ENCODE data around the gene EDIL3.
A peak's percentile ranks its signal among the peaks of the same experiment; 100 is the strongest.
"Not testable (repeated sequence)": the region's sequence is repeated elsewhere in the genome, so short reads cannot be mapped to it uniquely, and the experiment has no call there.

EDIL3 gene

GRCh38 chr5:84378961-84379360 is 5.7 kb downstream of the EDIL3 start:
- no peak for FAIRE-seq

DNA sequence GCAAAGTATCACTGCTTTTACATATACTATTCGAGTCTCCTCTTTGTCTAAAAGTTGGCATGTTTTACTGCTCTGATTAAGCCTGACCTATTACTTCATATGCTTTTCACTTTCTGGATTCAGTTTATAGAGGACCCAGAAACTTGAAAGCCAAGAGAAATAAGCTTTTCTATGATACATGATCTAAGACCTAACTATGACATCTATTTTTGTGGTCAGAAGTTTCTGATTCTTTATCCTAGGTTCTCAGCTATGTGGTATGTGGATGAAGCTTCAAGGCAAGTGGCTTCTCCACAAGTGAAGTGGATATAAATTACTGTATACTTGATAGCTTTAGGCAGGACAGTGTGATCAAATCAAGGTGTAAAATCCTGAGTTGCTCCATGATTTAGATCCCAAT is 6.3 kb downstream of the EDIL3 start:
- FAIRE-seq, result no peak

DNA sequence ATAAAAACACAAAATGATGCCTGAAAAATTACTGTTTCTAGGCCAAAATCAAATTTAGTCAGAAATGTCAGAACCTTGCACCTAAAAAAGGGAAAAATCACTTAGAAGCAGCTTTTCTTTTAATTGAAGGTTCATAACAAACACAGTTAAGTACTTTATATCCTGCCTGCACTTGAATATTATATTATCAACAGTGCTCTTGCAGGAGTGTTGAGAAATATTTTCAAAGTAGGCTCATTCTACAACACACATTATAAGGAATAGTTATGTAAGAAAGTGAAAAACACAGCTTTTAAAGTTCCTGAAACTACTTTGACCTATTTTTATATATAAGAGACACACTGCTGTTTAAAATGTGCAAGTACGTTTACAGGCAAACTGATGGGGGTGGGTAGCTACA is 8.3 kb downstream of the EDIL3 start:
- no peak for FAIRE-seq

- no peak for FAIRE-seq
Observed at GRCh38 chr5:84374568-84374967, 10.1 kb downstream of the EDIL3 start.

DNA sequence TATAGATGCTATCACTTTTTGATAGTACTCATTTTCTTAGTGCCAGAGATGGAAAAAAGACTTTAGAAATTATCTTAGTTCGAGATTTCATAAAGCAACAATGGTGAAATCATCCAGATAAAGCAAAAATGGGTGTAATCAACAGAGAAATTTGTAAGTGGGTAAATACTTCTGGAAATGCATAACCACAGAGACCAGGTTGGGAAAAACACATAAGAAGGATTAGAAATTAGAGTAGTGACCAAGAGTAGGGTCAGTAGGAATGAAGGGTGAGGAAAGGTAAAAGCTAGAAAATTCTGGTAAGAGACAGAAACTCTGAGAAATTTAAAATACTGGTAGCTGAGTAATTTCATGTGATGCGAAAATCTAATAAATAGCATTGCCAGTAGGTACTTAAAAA is 11.2 kb downstream of the EDIL3 start:
- no peak for FAIRE-seq

GRCh38 chr5:84372066-84372695 is 12.5 kb downstream of the EDIL3 start:
- peak; percentile 98 for FAIRE-seq

GRCh38 chr5:84370176-84370575 is 14.5 kb downstream of the EDIL3 start:
- FAIRE-seq, result no peak

DNA sequence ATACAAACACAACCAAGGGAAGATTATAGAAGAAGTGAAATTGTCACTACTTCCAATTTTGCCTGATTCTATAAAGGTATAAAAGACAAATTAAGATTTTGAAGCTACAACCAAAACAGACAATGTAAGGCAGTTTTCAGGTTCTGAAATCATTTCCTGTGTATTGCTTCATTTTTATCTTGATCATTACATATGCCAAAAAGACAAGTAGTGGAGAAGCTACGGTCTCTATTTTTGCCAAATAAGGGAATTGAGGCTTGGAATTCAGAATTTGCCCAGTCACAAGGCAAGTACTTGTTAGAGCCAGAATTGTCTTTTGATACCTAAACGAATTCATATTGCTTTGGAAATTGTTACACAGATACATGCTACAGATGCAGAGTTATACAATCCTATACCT is 20.6 kb downstream of the EDIL3 start:
- no peak for FAIRE-seq

DNA sequence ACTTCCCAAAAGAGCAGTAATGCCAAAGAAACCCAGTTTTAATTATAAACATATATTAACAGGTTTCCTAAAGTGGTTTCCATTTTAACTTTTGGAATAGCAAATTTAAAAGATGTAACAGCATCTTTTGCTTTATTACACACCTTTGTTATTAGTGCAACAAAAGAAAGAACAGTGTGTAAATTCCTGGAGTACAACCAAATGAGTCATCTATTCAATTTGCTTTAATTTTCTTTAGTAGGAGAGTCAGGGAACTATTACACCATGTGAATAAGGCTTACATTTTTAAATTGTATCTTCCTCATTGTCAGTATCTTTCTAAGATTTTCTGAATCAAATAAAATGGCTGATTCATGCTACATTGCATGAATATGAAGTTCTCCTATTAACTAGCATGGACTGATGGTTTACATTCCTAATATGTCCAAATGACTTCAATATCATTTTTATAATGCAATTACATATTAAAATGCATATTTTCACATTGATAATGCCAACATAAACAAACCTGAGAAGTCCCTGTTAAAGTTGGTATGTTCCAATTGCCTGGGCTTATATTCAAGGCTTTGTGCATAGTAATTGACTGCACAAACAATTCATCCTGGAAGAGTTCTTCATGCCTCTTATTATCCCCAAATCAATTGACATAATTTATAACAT is 22.5 kb downstream of the EDIL3 start:
- no peak for FAIRE-seq

GRCh38 chr5:84361572-84361971 is 23.1 kb downstream of the EDIL3 start:
- FAIRE-seq, result peak; percentile 35

GRCh38 chr5:84360056-84360455 is 24.6 kb downstream of the EDIL3 start:
- FAIRE-seq, result no peak

- no peak for FAIRE-seq
Observed at GRCh38 chr5:84354101-84354500, 30.6 kb downstream of the EDIL3 start.

GRCh38 chr5:84344788-84345187 is 39.9 kb downstream of the EDIL3 start:
- no peak for FAIRE-seq

DNA sequence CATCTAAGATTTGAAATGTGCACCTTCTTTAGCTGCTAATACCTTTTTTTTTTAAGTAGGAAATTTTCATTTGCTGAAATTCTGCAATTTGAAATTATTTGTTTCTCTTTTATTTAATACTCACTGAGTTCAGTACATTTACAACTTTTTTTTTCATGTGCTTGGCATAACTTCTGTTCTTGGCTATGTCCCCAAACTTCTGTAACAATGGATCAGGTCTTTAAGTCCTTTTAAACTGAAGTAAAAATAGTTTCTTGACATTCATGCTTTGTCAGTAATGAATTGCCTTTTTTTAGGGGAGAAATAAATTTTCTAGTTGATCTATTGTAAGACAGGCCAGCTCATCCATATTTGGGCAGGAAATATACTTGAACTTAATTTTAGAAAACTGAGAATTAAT is 41.5 kb downstream of the EDIL3 start:
- no peak for FAIRE-seq

DNA sequence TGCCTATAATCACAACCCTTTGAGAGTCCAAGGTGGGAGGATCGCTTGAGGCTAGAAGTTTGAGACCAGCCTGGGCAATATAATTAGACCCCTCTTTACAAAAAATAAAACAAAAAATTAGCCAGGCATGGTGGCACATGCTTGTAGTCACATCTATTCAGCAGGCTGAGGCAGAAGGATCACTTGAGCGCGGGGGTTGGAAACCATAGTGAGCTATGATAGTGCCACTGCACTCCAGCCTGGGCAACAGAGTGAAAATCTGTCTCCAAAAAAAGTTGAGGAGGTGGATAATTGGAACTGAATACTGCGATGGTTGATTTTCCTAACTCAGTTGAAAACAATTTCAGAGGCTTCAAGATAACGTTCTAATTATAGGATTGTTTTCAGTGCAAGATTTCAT is 52.6 kb downstream of the EDIL3 start:
- FAIRE-seq, result no peak

DNA sequence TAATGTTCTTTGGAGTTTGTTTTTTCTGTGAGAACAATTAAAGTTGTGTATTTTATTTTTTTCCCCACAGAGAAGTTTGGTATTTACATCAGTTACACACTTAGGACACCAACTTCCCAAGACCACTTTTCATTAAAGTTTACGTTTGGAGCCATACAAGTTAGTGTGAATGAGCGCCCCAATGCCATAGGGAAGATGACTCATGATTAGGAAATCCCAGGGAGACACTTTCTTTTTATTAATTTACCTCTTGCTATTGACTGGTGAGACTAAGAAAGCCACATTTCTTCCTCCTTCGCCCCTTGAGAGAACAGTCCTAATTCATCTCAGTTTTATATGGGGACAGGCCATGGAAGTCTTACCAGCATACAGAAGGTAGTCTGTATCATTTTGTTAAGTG is 57.1 kb downstream of the EDIL3 start:
- FAIRE-seq, result no peak

GRCh38 chr5:84322646-84323045 is 62.0 kb downstream of the EDIL3 start:
- no peak for FAIRE-seq

DNA sequence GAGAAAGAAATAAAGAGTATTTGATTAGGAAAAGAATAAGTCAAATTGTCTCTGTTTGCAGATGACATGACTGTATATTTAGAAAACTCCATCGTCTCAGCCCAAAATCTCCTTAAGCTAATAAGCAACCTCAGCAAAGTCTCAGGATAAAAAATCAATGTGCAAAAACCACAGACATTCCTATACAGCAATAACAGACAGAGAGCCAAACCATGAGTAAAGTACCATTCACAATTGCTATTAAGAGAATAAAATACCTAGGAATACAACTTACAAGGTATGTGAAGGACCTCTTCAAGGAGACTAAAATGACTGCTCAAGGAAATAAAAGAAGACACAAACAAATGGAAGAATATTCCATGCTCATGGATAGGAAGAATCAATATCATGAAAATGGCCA is 66.9 kb downstream of the EDIL3 start:
- FAIRE-seq, result not testable (repeated sequence)

GRCh38 chr5:84312280-84312679 is 72.4 kb downstream of the EDIL3 start:
- not testable (repeated sequence) for FAIRE-seq

- FAIRE-seq, result not testable (repeated sequence)
Observed at GRCh38 chr5:84309850-84310249, 74.8 kb downstream of the EDIL3 start.

DNA sequence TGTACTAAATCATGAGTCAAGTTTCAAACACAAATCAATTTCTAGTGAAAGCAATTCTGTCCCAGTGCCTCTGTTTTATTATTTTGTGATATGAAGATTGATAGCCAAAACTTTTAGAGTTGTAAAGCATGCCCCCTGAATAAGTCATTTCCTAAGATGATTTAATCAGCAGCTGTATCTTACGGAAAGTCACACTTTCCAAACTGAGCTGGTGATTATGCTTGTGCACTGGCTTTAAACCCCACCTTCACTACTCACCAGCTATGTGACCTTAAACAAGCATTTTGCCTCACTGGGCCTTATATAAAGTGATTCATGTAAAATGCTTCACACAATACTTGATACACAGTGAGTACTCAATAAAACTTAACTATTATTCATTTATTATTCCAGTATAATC is 78.1 kb downstream of the EDIL3 start:
- no peak for FAIRE-seq

DNA sequence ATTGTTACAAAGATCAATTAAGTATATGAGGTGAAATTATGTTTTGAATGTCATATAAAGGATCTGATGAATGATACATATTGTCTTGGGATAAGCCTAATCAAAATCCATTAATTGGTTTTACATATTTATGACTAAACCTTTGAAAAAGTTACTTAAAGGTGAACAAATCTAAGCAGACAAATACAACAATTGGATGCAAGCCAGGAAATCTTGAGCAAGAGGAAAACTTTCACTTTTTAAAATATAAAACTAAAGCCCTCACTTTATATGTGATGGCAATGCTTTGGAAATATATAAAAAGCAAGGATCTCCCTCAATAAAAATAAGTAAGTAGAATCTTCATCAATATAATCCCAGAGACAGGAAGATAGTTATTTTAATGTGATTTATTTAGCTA is 80.1 kb downstream of the EDIL3 start:
- no peak for FAIRE-seq

DNA sequence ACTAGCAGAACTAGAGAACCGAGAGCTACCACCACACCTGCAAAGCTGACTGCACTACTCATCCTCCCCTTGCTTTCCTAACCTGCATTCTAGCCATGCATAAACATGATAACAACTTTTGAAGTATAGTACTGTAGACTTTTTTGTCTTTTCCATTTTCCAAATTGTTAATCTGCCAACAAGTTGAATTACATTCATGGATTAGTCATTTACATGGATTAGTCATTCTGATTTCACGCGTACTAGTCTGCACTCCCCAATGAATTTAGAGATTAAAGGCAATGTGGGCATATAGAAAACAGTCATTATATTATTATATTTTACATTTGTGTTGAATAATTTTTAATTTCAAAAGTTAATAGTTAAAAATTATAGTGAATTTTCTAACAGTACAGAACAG is 81.4 kb downstream of the EDIL3 start:
- FAIRE-seq, result no peak

GRCh38 chr5:84301535-84301934 is 83.1 kb downstream of the EDIL3 start:
- no peak for FAIRE-seq

DNA sequence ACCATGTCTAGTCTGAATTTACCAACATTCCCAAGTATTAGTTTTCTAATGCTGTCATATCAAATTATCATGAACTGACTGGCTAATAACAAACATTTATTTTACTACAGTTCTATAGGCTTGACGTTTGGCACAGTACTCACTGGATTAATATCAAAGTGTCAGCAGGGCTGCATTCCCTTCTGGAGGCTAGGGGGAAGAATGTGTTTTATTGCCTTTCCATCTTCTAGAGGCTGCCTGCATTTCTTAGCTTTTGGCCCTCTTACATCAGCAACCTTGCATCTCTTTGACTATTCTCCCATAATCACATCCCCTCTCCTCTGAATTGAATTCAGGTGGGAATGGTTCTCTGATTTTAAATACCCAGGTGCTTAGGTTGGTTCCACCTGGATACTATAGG is 84.7 kb downstream of the EDIL3 start:
- no peak for FAIRE-seq
